ENCODE measurements around the gene SEPTIN2. TPM values are rescaled to one million over a fixed set of nuclear protein-coding genes. Genes with fewer than 3 reads are reported as not detected.
"Not testable (repeated sequence)": the region's sequence is repeated elsewhere in the genome, so short reads cannot be mapped to it uniquely, and the experiment has no call there.

Gene SEPTIN2
- total RNA-seq, 2 donors from 2014 or later: 190 to 216 TPM

GRCh38 chr2:241393524-241394196, 77.9 kb downstream of the SEPTIN2 start:
- ATAC-seq: no peak
- H3K9me3 ChIP-seq (ENCODE audit: control insufficient read depth, low read length, poor library complexity, severe bottlenecking): no peaks in the 10 kb centered on the region
- no peaks in the 10 kb centered on the region for H3K27me3 Mint-ChIP-seq
- H3K4me1 Mint-ChIP-seq: peaks cover 6% of the 10 kb centered on the region
- DNase-seq: no peak
- no peak overlapping the region for H3K27ac Mint-ChIP-seq
- H3K36me3 Mint-ChIP-seq (ENCODE audit: low read depth): no peaks in the 10 kb centered on the region
- H3K4me3 Mint-ChIP-seq: no peak overlapping the region

GRCh38 chr2:241396809-241397208, 81.1 kb downstream of the SEPTIN2 start:
- not testable (repeated sequence) for DNase-seq; H3K36me3 Mint-ChIP-seq (ENCODE audit: low read depth); ATAC-seq; H3K9me3 ChIP-seq (ENCODE audit: control insufficient read depth, low read length, poor library complexity, severe bottlenecking); H3K27ac Mint-ChIP-seq; H3K4me1 Mint-ChIP-seq; H3K4me3 Mint-ChIP-seq; H3K27me3 Mint-ChIP-seq

GRCh38 chr2:241399941-241400922, 84.5 kb downstream of the SEPTIN2 start:
- ATAC-seq: no peak
- Mint-ChIP-seq H3K27me3 (no peaks in the 10 kb centered on the region), H3K27ac (no peak overlapping the region), H3K36me3 (ENCODE audit: low read depth) (no peaks in the 10 kb centered on the region), H3K4me3 (no peak overlapping the region), H3K4me1 (no peaks in the 10 kb centered on the region)
- no peak for DNase-seq
- no peaks in the 10 kb centered on the region for H3K9me3 ChIP-seq (ENCODE audit: control insufficient read depth, low read length, poor library complexity, severe bottlenecking)

Other genes with a start within 250 kb of the SEPTIN2 start
- gene MTERF4, start 213.6 kb upstream of the SEPTIN2 start, total RNA-seq: 10 to 100 TPM; 66.7 to 82.9 TPM
- gene PASK, start 166.5 kb upstream of the SEPTIN2 start, total RNA-seq: 100 to 1,000 TPM; 108 to 163 TPM
- 10 to 100 TPM; 40.0 to 54.8 TPM for gene PPP1R7, start 165.5 kb upstream of the SEPTIN2 start, total RNA-seq
- under 1 TPM; 0.16 to 0.20 TPM for gene ANO7, start 127.2 kb upstream of the SEPTIN2 start, total RNA-seq
- gene HDLBP, start 253 bp upstream of the SEPTIN2 start, total RNA-seq: 100 to 1,000 TPM; 136 to 175 TPM
- gene FARP2, start 40.4 kb downstream of the SEPTIN2 start, total RNA-seq: 10 to 100 TPM; 18.0 to 28.1 TPM
- 100 to 1,000 TPM; 105 to 109 TPM for gene STK25, start 192.7 kb downstream of the SEPTIN2 start, total RNA-seq
- not detected for gene BOK, start 242.8 kb downstream of the SEPTIN2 start, total RNA-seq